PFSK-1 (cell line): ENCODE measurements around the gene FOXO1.

ENCODE experiments used
- POLR2AphosphoS5 ChIP-seq: IDR thresholded peaks from 2 replicates; pipeline ENCODE4 v1.6.1; 2012; ENCODE audit warnings: low read depth, mild to moderate bottlenecking, control low read depth, low read length, moderate library complexity
- REST ChIP-seq, 2 experiments: IDR thresholded peaks; 2 replicates each; pipeline versions ENCODE4 v1.6.1 to v1.8.0; 2011 to 2012; ENCODE audit warnings: low read depth in 2 of 2, low read length in 2 of 2, control low read depth in 1 of 2, inconsistent platforms in 1 of 2, mild to moderate bottlenecking in 1 of 2, moderate library complexity in 1 of 2; ENCODE audit not compliant: insufficient read depth in 1 of 2
- SIN3A ChIP-seq: IDR thresholded peaks from 2 replicates; pipeline ENCODE4 v1.6.1; 2012; ENCODE audit warnings: mild to moderate bottlenecking, low read length, moderate library complexity, borderline replicate concordance; ENCODE audit not compliant: insufficient read depth
- TAF1 ChIP-seq: IDR thresholded peaks from 2 replicates; pipeline ENCODE4 v1.6.1; 2012; ENCODE audit warnings: low read length, control low read depth, borderline replicate concordance; ENCODE audit not compliant: insufficient read depth

GRCh38 chr13:40611004-40611403 is 55.4 kb downstream of the FOXO1 start:
- TF ChIP-seq POLR2AphosphoS5, result no peak
- TF ChIP-seq REST (IDR thresholded peaks at IDR 0.05; ENCODE audit: insufficient read depth in 1 of 2, low read depth in 2 of 2, low read length in 2 of 2), result no peak
- TF ChIP-seq TAF1, result no peak
- TF ChIP-seq SIN3A, result no peak
